NCI-H1436 (cell line): ENCODE data around the gene AZU1.

ENCODE experiments used
- DNase-seq: peaks from one replicate; lab custom pipeline; 2025; lab: John Stamatoyannopoulos, UW

AZU1 gene

DNA sequence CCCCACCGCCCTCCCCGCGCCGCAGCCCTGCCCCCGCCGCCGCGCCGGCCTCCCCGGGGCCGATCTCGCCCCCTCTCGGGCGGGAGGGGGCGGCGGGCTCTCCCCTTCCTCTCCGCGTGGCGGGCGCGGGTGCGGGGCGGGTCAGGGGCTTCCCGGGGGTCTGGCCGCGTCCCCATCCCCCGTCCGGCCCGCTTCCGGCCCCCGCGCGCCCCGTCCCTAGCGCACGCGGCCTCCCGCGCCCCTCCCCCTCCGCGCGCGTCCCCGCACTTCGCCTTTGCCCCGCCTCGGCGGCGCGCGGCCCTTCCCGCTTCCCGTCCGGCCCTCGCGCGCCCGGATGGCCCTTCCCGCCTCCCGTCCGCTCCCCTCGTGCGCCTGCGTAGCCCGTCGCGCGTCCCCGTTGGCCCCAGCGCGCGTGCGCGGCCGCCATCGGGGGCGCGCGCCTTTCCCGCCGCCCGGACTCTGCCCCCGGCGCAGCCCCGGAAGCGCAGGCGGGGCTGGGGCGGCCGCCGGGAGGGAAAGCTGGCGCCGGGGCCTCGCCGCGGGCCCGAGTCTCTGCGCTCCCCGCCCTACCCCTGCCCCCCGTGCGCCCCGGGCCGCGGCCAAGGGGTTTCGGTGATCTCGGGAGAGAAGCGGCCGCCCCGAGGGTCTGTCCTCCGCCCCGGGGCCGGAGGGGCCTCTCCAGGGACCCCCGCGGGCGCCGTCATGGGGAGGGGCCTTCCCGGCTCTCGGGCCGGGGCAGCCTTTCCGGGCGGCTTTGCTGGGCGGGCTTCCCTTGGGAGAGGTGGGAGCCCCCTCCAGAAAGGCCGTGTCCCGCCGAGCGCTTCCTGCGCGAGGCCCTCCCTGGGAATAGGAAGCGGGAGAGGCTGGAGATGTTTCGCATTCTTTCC, 29.9 kb upstream of the AZU1 start:
- DNase-seq: peak; percentile 82

DNA sequence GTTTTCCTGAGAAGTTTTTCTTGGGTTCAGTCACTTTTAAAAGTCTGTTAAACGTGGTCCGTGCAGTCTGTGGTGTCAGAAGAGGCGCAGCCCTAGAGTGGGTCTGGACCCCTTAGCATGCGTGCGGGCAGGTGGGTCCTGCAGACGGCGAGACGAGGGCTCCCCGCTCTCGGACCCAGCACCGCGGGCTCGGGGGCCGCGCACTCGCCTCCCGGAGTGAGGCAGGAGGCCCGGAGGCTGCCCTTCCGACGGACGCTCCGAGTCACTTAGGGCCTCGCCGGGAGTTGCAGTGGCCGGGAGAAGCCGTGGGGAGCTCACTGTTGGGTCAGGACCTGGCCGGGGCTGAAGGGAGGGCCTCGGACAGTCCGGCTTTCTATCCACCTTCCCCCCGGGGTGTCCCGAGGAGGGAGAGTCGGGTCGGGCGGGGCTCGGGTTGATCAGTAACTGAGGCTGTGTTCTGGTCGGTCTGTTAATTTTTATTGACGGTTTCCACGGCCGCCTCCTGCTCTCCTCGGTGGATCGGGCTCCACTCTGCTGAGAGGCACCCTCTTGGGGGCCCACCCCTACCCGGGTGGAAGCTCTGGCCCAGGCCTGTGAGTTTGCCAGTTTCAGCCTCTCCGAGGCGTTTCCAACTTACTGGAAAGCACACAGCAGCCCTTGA, 29.1 kb upstream of the AZU1 start:
- DNase-seq: no peak

DNA sequence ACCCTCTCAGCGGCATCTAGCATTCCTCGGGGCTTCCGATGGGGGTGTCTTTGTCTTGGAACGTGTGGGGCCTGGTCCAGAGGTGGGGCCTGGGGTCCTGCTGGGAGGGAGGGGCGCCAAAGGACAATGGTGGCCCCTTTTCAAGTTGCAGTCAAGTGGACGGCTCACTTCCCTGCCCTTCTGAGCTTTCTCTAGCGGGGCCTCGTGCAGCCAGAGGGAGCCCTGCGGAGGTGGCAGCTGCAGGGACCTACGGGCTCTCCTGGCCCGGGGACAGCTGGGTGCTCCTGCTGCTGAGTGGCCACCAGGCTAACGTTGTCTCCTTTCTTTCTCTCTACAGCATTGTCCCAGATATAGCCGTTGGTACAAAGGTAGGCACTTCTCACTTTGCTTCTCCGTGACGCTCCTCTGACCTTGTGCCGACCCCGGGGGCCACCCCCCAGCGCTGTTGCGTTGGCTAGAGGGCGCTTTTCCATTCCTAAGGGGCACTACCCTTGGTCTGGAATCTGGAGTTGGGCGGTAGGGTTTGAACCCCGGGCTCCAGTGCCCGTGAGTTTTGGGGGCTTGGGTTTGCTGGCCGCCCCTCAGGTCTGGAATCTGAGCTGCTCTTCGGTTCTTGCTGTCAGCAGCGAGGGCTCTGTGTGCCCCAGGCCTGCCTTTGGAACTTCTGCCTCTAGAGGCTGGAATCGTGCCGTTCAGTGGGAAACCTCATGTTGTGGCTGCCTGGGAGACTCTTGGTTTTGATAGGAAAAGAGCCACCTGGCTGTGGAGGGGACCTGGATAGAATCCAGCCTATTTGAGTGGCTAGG, 28.4 kb upstream of the AZU1 start:
- DNase-seq: no peak

DNA sequence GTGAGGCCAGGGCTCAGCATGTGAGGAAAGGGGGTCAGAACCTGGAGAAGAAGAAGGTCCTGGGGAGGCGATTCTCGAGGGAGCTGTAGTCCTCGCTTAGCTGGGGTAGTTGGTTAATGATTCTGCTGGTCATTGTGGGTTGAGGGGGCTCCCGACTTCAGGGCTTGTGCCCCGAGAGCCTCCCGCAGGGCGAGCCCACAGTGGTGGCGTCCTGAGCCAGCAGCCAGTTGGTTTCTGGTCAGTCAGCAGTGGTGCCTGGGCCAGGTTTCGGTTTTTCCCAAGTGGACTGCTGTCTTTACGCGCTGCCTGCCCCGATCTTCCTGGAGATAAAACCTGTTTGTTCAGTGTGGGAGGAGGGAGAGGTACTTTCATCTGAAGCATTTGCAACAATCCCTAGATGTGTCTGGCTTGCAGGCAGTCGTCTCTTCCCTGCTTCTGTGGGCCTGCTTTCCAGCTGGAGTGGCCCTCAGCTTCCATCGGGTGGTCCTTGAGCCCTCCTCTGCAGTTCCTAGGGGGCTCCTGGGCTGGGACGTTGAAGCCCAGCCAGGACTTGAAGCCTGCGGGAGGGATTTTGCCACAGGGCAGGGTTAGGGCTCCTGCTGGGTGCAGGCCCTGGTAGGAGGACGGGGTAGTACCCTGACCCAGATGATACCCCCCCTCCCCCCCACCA, 27.1 kb upstream of the AZU1 start:
- DNase-seq: no peak

DNA sequence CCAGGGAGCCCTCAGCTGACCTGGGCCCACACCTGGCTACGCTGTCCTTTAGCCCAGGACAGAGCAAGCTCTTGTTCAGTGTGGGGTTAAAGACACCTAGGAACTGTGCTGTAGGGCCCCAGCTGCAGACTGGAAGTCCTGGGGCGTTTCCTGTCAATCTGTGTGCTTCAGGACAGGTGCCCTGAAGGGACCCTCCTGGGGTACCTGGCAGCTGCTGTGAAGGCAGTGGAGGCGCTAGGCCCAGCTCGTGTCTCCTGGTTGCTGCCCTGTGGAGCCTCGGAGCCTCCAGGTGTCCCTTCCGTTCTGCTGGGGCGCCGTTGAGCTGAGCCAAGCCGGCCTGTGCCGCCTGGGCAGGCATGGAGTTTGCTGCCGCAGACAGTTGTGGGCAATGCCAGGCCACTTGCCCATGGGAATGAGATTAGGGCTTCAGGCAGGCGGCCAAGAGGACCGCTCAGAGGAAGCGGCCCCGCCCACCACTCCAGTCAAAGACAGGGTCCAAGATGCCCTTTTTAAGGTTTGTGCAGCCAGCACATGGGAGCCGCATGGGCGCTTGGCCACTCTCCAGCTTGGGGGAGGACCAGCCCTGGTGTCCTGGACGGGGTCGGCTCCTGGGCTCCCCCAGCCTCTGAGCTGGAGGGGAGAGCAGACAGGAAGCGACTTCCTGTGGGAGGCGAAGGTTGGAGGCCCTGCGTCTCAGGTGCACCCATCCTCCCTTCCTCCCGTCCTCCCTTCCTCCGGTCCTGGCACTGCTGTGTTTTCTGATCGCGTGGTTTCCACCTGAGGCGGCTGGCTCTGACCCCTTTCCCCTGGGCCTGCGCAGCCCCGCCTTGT, 26.4 kb upstream of the AZU1 start:
- no peak for DNase-seq

DNA sequence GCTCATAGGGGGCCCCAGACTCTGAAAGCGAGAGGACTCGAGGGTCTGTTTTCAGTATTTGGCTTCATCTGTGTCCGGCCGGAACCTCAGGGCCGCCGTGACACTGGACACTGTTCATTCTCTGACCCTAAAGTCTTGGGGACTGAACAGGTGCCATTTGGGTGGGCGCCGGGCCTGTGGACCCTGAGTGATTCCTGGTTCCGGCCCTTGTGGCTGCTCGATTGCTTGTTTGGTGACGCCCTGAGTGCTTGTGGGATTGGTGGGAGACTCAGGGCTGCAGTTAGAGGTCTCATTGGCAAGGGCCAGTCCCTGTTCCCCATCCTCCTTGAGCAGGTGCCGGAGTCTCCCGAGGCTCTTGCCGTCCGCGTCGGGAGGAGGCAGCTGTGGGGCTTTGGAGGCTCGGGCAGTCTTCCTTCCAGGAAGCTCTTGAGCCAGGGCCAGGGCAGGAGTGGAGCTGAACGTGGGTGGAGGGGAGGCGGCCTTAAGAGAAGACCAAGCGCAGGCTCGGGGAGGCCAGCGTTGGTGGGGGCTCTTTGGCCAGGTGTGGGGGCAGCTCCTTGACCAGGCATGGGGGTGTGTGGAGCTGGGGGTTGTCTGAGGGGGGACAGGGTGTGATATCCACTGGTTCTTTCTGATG, 25.7 kb upstream of the AZU1 start:
- no peak for DNase-seq

DNA sequence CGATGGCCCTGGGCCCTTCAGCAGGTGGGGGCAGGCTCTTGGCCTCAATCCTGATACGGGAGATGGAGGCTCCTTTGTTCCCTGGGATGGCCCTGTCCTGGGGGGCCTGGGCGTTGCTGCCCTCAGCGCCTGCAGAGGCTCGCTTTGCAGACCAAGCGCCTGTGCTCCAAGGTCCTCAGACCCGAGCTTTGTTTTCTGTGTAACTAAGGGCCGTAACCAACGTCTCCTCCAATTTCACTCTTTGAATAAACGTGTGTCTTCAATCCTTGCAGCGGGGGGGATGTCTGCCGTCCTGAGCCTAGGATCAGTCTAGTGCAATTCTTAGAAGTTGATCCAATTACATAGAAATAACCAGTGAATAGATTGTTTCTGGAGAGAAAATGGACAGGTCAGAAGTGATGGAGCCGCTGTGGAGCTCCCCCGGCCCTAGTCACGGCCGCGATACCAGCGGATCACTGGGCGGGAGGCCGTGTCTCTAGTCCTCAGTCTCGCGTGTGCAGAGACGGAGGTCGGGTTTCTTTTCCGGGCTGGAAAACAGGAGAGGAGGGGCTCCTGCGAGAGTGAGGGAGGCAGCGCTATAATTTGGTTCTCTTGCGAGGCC, 25.0 kb upstream of the AZU1 start:
- DNase-seq: no peak

DNA sequence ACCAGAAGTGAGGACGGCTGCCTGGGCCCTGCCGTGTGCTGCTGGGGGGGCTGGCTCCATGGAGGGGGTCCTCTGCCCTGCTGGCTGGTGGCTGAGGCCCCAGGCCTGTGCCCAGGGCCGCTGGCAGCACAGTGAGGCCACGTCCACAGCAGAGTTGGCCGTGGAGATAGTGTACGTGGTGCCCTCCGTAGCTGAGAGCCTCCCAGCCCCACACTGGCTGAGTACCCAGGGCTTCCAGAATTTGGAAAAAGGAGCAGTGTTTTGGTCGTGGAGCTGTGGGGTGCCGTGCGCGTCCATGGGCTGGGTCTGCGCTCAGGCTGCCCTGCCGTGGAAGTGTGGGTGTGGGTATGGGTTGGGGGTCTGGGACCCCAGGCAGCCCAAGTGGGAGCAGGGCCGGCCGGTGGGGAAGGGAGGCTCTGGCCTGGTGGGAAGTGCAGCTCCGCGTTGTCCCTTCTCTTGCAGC, 24.5 kb upstream of the AZU1 start:
- DNase-seq: no peak

DNA sequence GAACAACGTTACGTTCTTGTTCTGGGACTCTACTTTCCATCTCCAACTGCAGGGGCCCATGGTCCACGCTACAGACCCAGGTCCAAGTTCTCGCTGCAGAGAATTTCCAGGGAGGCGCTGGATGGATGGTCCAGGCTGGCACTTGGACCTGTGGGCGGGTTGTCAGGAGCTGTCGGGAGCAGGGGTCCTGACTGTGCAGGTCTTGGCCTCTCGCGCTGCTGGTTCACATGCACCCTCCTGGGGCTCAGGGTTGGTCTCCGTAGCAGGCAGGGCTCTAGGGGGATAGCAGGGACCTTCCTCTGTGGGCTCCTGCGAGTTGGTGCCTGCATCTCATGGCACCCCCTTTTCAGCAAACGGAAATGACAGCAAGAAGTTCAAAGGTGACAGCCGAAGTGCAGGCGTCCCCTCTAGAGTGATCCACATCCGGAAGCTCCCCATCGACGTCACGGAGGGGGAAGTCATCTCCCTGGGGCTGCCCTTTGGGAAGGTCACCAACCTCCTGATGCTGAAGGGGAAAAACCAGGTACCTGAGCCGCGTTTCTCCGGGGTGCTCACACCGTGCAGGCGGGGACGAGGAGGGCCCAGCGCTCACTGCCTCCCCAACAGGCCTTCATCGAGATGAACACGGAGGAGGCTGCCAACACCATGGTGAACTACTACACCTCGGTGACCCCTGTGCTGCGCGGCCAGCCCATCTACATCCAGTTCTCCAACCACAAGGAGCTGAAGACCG, 23.8 kb upstream of the AZU1 start:
- DNase-seq: no peak

DNA sequence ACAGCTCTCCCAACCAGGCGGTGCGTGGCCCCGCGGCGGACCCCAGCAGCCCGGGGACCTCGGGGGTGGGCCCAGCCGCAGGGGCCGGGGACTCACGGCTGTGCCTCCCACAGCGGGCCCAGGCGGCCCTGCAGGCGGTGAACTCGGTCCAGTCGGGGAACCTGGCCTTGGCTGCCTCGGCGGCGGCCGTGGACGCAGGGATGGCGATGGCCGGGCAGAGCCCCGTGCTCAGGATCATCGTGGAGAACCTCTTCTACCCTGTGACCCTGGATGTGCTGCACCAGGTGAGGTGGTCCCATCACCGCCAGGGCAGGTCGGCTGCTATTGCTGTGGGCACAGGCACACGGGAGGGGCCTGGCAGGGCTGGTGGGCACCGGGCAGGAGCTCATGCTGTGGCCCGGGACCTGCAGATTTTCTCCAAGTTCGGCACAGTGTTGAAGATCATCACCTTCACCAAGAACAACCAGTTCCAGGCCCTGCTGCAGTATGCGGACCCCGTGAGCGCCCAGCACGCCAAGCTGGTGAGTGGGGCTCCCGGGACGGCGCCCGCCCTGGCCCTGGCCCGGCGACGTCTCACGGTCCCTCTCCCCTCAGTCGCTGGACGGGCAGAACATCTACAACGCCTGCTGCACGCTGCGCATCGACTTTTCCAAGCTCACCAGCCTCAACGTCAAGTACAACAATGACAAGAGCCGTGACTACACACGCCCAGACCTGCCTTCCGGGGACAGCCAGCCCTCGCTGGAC, 23.0 kb upstream of the AZU1 start:
- DNase-seq: no peak

DNA sequence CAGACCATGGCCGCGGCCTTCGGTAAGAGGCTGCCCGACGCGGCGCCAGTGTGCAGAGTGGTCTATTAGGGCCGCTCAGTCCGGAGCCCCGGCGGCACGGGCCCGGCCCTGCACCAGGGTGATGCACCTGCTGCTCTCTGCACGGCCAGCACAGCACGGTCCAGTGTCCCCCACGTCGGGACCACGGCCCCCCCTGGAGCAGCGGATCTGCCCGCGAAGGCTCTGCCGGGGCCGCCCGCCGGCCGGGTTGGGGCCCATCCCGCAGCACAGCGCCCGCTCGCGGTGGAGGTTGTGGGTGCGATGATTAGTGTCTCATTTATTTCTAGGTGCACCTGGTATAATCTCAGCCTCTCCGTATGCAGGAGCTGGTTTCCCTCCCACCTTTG, 22.5 kb upstream of the AZU1 start:
- DNase-seq: no peak

DNA sequence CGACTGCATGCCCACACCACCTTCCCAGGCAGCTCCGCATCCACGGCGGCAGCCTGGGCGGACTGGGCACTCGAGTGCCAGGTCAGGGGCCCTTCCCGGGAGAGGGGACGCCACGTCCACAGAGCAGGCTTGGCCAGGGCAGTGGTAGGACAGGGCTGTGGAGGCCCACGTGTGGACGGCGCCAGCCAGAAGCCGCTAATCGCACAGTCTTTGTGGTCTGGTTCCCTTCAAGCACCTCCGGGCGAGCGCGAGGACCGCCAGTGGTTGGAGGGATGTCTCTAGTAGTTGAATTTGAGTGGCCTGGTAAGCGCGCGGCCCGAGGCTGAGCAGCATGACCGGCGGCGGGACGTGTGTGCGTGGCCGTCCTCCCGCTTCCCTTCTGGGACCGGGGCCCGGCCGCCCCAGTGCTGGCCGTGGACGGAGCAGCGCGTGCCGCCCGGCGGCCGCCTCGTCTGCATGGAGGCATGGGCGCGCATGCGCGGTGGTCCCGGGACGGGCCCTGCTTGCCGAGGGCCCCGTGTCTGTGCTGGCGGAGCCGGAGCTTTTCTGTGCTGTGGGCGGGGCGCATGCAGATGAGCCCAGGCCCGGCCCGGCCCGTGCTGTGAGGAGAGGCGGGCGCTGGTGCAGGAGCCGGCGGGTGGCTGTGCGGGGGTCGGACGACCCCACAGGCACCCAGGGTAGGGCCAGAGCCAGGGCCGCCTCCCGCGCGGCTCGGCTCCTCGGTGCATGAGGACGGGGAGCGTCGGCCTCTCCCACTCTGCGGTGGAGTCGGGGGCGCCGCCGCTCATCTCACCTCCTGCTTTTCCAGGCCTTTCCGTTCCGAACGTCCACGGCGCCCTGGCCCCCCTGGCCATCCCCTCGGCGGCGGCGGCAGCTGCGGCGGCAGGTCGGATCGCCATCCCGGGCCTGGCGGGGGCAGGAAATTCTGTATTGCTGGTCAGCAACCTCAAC, 21.8 kb upstream of the AZU1 start:
- no peak for DNase-seq

DNA sequence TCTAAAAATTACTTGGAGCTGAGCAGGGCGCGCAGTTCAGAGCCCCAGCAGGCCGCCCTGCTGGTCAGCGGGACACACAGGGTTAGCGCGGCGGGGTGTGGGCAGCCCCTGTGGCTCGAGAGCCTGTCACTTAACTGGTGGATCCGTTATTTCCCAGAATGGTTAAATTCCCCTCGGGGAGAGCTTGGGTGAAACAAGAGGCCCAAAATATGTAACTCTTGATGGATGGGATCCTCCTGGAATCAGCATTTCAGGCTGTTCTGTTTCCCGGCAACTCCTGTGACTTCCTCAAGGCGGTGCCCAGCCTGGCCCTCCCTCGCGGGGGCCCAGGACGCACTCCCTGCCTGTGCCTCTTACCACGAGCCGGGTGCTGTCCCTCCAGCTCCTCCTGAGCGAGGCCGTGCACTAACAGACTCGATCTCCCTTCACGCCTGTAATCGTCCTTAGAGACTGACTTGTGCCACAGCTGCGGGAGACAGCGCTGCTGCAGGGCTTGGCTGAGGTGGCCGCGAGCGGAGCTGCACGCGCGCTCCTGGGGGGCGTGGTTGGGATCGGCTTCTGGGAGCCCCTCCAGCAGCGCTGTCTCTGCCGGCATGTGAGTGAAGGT, 20.7 kb upstream of the AZU1 start:
- DNase-seq: no peak

DNA sequence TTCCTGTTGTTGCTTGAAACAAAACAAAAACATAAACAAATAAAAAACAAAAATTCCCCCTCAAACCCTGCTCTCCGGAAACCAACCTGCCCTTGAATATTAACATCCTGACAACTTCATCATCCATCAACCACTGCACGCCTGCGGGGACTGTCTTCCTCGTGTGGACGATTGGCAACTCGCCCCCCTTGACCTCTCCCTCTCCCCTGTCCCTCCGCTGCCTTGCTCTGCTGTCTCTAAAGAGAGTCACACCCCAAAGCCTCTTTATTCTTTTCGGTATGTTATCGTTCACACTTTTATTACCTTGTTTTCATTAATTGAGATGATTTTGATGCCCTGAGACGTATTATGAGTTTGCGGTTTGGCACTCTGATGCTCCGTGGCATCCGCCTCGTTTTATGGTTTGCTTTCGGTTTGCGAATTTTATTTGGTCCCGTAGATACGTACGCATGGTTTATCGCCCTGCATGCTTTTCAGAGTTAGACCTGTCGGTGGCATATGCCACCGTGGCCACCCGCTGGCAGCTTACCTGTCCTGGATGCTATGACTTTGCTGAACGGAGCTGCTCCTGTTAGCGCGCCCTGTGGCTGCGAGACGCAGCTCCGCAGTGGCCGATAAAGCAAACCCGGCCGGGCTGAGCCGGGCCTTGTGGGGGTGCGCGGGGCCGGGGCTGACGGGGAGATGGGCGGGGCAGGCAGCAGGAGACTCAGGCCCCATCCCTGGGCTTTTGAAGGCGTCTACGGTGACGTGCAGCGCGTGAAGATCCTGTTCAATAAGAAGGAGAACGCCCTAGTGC, 19.8 kb upstream of the AZU1 start:
- no peak for DNase-seq

DNA sequence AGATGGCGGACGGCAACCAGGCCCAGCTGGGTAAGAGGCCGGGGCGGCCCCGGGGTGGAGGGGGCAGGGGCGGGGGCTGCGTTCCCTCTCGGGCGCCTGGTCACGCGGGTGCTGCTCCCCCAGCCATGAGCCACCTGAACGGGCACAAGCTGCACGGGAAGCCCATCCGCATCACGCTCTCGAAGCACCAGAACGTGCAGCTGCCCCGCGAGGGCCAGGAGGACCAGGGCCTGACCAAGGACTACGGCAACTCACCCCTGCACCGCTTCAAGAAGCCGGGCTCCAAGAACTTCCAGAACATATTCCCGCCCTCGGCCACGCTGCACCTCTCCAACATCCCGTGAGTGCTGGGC, 19.2 kb upstream of the AZU1 start:
- no peak for DNase-seq

DNA sequence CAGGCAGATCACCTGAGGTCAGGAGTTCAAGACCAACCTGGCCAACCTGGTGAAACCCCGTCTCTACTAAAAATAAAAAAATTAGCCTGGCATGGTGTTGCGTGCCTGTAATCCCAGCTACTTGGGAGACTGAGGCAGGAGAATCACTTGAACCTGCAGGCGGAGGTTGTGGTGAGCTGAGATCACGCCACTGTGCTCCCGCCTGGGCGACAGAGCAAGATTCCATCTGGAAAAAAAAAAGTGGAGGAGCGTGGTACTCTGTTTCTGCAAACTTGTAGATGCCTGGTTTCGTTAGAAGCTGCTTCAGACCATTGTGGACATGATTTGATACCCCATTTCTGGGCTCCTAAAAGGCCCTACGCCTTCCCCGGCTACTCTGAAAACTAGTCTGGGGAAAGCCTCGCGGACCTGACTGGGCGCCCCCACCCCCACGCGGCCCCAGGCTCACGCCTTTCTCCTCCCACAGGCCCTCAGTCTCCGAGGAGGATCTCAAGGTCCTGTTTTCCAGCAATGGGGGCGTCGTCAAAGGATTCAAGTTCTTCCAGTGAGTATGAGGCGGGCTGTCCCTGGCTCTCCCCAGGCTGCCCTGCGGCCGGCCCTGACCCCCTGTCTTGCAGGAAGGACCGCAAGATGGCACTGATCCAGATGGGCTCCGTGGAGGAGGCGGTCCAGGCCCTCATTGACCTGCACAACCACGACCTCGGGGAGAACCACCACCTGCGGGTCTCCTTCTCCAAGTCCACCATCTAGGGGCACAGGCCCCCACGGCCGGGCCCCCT, 17.4 kb upstream of the AZU1 start:
- no peak for DNase-seq
